Stomach (tissue), 4 donors: ENCODE data around the gene FAM13C.

Experiments
- POLR2A ChIP-seq, 4 donors: fragments of 450-650 bp; IDR thresholded peaks; one replicate each; pipeline ENCODE4 v1.6.1; 2016; ENCODE audit warnings: antibody characterized with exemption in 4 of 4, control low read depth in 2 of 4, mild to moderate bottlenecking in 1 of 4, moderate library complexity in 1 of 4
- POLR2AphosphoS5 ChIP-seq, 3 donors: sonication (generic); formaldehyde crosslinking; IDR thresholded peaks; one replicate each; pipeline ENCODE4 v1.6.1; 2016; ENCODE audit warnings: antibody characterized with exemption in 3 of 3
- TF ChIP-seq, protein P1 (sequence below), 7 experiments: fragments of 450-650 bp in 4 of 7; fragments of 200-600 bp in 3 of 7; sonication (generic) in 3 of 7; IDR thresholded peaks; one replicate each; pipeline ENCODE4 v1.5.1; 2016 to 2019; ENCODE audit warnings: antibody characterized with exemption in 7 of 7, control low read depth in 2 of 7, mild to moderate bottlenecking in 1 of 7

DNA sequence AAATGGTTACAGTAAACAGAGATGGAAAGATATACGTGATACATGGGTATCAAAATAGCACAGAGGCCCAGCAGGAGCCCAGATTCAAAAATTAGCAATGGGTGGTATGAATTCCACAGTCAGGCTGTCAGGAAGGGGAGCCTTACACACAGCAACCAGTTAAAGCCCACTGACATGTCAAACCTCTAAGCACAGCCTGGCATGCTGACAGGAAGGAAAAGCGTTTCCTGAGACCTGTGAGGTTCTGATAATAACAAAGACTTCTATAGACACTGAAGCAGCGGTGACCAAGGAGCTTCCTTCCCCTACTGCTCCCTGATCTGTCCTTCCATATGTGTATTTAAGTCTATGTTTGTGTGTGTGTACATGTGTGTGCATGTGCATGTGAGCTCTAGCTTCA is 96.0 kb downstream of the FAM13C start:
- TF ChIP-seq, protein P1, sequence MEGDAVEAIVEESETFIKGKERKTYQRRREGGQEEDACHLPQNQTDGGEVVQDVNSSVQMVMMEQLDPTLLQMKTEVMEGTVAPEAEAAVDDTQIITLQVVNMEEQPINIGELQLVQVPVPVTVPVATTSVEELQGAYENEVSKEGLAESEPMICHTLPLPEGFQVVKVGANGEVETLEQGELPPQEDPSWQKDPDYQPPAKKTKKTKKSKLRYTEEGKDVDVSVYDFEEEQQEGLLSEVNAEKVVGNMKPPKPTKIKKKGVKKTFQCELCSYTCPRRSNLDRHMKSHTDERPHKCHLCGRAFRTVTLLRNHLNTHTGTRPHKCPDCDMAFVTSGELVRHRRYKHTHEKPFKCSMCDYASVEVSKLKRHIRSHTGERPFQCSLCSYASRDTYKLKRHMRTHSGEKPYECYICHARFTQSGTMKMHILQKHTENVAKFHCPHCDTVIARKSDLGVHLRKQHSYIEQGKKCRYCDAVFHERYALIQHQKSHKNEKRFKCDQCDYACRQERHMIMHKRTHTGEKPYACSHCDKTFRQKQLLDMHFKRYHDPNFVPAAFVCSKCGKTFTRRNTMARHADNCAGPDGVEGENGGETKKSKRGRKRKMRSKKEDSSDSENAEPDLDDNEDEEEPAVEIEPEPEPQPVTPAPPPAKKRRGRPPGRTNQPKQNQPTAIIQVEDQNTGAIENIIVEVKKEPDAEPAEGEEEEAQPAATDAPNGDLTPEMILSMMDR (IDR thresholded peaks at IDR 0.05): no peak
- TF ChIP-seq POLR2A (IDR thresholded peaks at IDR 0.05) (no peak), POLR2AphosphoS5 (IDR thresholded peaks at IDR 0.05) (no peak)
